ENCODE results near the gene FAAH2. TPM values are rescaled to one million over a fixed set of nuclear protein-coding genes. Genes with fewer than 3 reads are reported as not detected.

The FAAH2 gene
- total RNA-seq, 4 donors from 2014 or later = 0.22 to 0.90 (median 0.59) TPM; not detected in 1

- no peak for DNase-seq (ENCODE audit: low spot score in 2 of 2)
- Histone ChIP-seq H3K27ac (no peak overlapping the region), H3K4me1 (no peaks in the 10 kb centered on the region), H3K4me3 (no peak overlapping the region), H3K27me3 (no peaks in the 10 kb centered on the region), H3K36me3 (no peaks in the 10 kb centered on the region), H3K9me3 (no peaks in the 10 kb centered on the region)
- 42 to 52% methylated on average over 2 of the region's 2 CpGs for WGBS, 2 donors
- TF ChIP-seq EP300 (IDR thresholded peaks at IDR 0.05) = no peak
- TF ChIP-seq, protein P1, sequence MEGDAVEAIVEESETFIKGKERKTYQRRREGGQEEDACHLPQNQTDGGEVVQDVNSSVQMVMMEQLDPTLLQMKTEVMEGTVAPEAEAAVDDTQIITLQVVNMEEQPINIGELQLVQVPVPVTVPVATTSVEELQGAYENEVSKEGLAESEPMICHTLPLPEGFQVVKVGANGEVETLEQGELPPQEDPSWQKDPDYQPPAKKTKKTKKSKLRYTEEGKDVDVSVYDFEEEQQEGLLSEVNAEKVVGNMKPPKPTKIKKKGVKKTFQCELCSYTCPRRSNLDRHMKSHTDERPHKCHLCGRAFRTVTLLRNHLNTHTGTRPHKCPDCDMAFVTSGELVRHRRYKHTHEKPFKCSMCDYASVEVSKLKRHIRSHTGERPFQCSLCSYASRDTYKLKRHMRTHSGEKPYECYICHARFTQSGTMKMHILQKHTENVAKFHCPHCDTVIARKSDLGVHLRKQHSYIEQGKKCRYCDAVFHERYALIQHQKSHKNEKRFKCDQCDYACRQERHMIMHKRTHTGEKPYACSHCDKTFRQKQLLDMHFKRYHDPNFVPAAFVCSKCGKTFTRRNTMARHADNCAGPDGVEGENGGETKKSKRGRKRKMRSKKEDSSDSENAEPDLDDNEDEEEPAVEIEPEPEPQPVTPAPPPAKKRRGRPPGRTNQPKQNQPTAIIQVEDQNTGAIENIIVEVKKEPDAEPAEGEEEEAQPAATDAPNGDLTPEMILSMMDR (IDR thresholded peaks at IDR 0.05) = no peak
These were observed 67.1 kb downstream of the FAAH2 start for GRCh38 chrX:57353472-57354132.

DNA sequence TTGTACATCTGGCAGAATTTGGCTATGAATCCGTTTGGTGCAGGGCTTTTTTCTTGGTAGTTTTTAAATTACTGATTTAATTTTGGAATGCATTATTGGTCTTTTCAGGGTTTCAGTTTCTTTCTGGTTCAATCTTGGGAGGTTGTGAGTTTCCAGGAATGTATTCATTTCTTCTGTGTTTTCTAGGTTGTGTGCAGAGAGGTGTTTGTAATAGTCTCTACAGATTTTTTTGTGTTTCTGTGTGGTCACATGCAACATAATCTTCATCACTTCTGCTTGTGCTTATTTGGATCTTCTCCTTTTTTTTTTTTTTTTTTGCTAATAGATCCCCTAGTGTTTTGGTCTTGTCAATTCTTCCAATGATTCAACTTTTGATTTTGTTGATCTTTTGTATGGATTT is 77.6 kb downstream of the FAAH2 start:
- Histone ChIP-seq H3K4me1 (no peaks in the 10 kb centered on the region), H3K36me3 (no peaks in the 10 kb centered on the region), H3K27ac (no peak overlapping the region), H3K9me3 (no peaks in the 10 kb centered on the region), H3K27me3 (no peaks in the 10 kb centered on the region), H3K4me3 (no peak overlapping the region)
- 50 to 68% methylated on average over 1 of the region's 1 CpG for WGBS, 2 donors
- no peak for TF ChIP-seq EP300 (IDR thresholded peaks at IDR 0.05)
- TF ChIP-seq, protein P1 (IDR thresholded peaks at IDR 0.05) = no peak
- TF ChIP-seq POLR2A (IDR thresholded peaks at IDR 0.05) = no peak
- DNase-seq (ENCODE audit: low spot score in 2 of 2) = no peak

DNA sequence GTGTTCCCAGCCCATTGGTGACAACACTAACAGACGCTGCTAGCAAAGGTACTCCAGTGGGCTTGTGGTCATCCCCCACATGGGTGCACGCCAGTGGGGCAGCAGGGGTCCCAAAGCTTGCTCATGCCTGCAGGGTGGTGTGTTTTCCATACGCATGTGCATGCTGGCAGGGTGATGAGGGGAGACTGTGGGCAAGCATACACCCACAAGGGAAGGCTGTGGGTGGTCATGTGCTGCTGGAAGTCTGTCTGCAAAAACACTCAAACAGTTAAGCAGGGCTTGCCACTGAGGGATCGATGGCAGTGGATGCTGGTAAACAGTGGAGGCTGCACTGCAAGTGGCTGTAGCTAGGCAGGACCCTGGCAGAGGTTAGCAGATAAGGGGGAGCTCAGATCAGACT is 79.9 kb downstream of the FAAH2 start:
- DNase-seq (ENCODE audit: low spot score in 2 of 2) = no peak
- H3K4me1 ChIP-seq = no peaks in the 10 kb centered on the region
- no peaks in the 10 kb centered on the region for H3K27me3 ChIP-seq
- no peaks in the 10 kb centered on the region for H3K36me3 ChIP-seq
- H3K9me3 ChIP-seq = no peaks in the 10 kb centered on the region
- H3K27ac ChIP-seq = no peak overlapping the region
- TF ChIP-seq EP300 (IDR thresholded peaks at IDR 0.05) = no peak
- TF ChIP-seq POLR2A (IDR thresholded peaks at IDR 0.05) = no peak
- TF ChIP-seq, protein P1 (IDR thresholded peaks at IDR 0.05) = no peak
- no peak overlapping the region for H3K4me3 ChIP-seq
- WGBS, 2 donors = 73 to 84% methylated on average over 3 to 4 of the region's 4 CpGs

DNA sequence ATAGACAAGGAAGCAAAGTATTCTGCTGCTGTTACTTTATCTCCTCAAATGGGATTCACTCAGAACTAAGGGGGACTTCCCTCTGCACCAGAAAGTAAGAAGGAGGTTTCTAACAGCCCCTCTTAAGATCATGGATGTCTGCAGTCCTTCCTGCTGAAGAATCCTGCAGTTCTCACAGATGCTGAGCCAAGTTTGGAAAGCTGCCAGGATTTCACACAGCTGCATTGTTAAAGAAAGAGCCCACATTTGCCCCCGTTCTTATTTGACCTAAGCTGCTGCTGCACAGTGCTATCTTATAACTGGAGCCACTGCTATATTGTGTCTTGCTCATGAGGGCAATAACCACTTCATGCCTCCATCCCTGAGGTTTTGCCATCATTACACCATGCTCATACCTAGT is 81.1 kb downstream of the FAAH2 start:
- no peak overlapping the region for H3K4me3 ChIP-seq
- TF ChIP-seq EP300 (IDR thresholded peaks at IDR 0.05) (no peak), POLR2A (IDR thresholded peaks at IDR 0.05) (no peak)
- no peak overlapping the region for H3K27ac ChIP-seq
- no peaks in the 10 kb centered on the region for H3K27me3 ChIP-seq
- peak in 1 of 2 donors; percentile 4 for DNase-seq (ENCODE audit: low spot score in 2 of 2)
- no peaks in the 10 kb centered on the region for H3K9me3 ChIP-seq
- 0 to 20% methylated on average over 1 of the region's 1 CpG for WGBS, 2 donors
- no peaks in the 10 kb centered on the region for H3K36me3 ChIP-seq
- H3K4me1 ChIP-seq = no peaks in the 10 kb centered on the region

GRCh38 chrX:57368158-57368557 is 81.7 kb downstream of the FAAH2 start:
- H3K36me3 ChIP-seq = no peaks in the 10 kb centered on the region
- no peaks in the 10 kb centered on the region for H3K27me3 ChIP-seq
- no peaks in the 10 kb centered on the region for H3K9me3 ChIP-seq
- WGBS, 2 donors = 50 to 60% methylated on average over 1 of the region's 1 CpG
- TF ChIP-seq, protein P1 (IDR thresholded peaks at IDR 0.05) = no peak
- TF ChIP-seq EP300 (IDR thresholded peaks at IDR 0.05) (no peak), POLR2A (IDR thresholded peaks at IDR 0.05) (no peak)
- H3K4me1 ChIP-seq = no peaks in the 10 kb centered on the region
- no peak overlapping the region for H3K4me3 ChIP-seq
- DNase-seq (ENCODE audit: low spot score in 2 of 2) = no peak
- H3K27ac ChIP-seq = no peak overlapping the region

Measured in tibial nerve (tissue), 4 donors.